Daoy (cell line): ENCODE measurements around the gene ELK1. TPM values are rescaled to one million over a fixed set of nuclear protein-coding genes. Genes with fewer than 3 reads are reported as not detected.
A peak's percentile ranks its signal among the peaks of the same experiment; 100 is the strongest.
"Not testable (repeated sequence)": the region's sequence is repeated elsewhere in the genome, so short reads cannot be mapped to it uniquely, and the experiment has no call there.

Experiments
- DNase-seq: peaks from one replicate; pipeline ENCODE4 v3.0.0-alpha.2; 2015; ENCODE audit warnings: low read depth
- total RNA-seq: library from RNA; depleted of rRNA; stranded (reverse); fragments of >200 nt; shearing (Covaris generic); gene quantifications from 2 replicates; pipeline ENCODE4 v1.2.3, GENCODE V29; 2014; rRNA removed

ELK1 gene, protein sequence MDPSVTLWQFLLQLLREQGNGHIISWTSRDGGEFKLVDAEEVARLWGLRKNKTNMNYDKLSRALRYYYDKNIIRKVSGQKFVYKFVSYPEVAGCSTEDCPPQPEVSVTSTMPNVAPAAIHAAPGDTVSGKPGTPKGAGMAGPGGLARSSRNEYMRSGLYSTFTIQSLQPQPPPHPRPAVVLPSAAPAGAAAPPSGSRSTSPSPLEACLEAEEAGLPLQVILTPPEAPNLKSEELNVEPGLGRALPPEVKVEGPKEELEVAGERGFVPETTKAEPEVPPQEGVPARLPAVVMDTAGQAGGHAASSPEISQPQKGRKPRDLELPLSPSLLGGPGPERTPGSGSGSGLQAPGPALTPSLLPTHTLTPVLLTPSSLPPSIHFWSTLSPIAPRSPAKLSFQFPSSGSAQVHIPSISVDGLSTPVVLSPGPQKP
- total RNA-seq, result 24.9 and 32.2 TPM in 2 replicates

GRCh38 chrX:47650164-47651042 is at the start of gene ELK1:
Gene ELK1, minus strand, starts transcription at chrX:47650563. Its CDS starts 9,122 bp downstream, at chrX:47641441.
- peak; percentile 97 for DNase-seq

- DNase-seq, result no peak
Observed at GRCh38 chrX:47697181-47697580, 46.8 kb upstream of the ELK1 start.

- no peak for DNase-seq
Observed at GRCh38 chrX:47690175-47690574, 39.8 kb upstream of the ELK1 start.

- peak; percentile 5 for DNase-seq
Observed at GRCh38 chrX:47687263-47687662, 36.9 kb upstream of the ELK1 start.

DNA sequence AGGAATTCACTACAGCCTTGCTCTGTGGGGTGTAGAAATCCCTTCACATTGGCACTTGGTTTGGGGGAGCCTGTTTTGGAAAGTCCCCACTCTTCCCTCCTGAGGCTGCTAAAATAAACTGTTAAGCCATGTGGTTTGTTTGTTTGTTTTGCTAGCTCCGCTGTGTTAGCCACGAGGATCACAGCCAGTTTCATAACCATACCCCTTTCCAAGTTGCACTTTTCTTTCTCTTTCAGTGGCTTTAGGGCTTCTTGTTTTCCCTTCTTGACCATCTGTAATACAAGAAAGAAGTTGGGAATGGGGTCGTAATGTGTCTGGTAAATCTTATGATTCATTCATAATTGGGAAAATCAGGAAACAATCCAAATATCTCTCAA is 33.5 kb upstream of the ELK1 start:
- no peak for DNase-seq

DNA sequence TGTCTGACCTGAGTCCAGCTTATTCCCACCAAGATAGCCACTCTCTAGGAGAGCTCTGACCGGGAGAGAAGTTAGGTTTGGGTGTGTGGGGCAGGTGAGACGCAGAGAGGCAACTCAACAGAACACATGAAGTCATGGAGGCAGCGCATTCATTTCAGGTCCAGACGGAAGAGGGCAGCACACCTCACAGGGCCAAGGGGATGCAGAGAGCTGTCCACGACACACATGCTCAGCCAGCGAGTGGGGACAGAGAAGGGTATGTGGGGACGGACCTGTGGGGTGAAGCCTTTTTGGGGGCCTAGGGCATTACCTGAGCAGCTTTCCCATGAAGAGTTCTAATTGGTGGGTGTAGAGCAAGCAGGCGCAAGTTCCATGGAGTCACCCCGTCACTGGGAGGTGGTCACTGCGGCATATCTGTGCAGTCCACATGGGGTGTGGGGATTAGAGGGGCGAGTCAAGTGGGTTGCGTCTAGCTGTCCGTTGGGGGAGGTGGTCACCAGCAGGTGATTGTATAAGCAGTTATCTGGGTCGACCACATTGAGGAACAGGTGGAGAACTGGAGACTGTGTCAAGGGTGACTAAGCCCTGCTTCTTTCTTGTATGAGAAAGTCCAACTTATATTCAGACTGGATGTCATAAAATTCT is 32.9 kb upstream of the ELK1 start:
- no peak for DNase-seq

- not testable (repeated sequence) for DNase-seq
Observed at GRCh38 chrX:47675959-47676859, 25.8 kb upstream of the ELK1 start.

DNA sequence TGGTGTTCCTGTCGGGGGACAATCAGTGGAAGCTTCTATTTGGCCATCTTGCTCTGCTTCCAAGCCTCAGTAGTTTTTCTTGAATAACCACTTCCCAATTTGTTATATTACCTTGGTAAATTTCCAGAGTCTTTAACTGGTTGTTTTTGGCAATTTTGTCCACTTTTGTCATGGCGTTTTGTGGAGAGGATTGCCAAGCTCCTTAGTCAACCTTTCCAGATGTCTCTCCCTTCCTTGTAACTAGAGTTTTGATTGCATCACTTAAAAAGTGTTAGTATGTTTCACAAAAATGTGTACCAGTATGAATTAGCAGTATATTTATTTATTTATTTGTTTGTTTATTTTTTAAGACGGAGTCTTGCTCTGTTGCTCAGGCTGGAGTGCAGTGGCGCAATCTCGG is 24.4 kb upstream of the ELK1 start:
- no peak for DNase-seq

DNA sequence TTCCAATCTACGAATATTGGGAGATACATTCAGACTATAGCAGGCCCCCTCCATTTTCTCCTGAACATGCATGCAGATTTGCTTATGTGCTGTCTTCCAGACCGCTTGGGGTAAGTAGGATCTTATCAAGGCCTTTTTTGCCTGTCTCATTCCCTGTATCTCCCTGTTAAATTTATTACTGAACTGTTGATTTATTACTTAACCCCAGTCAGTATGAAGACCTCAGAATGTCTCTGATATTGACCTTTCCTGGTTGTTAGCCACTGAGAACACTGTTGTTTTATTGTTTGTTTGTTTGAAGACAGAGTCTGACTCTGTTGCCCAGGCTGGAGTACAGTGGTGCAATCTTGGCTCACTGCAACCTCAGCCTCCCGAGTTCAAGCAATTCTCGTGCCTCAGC is 15.4 kb upstream of the ELK1 start:
- not testable (repeated sequence) for DNase-seq

DNA sequence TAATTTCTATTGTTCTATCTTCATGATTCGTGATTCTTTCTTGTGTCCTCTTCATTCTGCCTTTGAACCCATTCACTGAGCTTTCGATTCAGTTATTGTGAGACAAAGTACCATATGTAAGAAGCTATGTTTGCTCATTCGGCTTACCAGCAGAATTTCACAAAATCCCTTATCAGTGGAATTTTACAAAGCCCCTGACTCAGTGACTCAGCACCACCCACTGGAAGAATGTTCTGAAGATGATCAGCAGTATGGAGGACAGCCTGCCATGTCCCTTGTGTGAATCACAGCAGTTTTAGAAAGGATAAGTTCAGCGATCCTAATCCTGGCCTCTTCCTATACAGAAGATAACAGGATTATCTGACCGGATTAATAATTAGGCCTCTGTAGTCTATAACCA is 14.4 kb upstream of the ELK1 start:
- DNase-seq, result no peak

DNA sequence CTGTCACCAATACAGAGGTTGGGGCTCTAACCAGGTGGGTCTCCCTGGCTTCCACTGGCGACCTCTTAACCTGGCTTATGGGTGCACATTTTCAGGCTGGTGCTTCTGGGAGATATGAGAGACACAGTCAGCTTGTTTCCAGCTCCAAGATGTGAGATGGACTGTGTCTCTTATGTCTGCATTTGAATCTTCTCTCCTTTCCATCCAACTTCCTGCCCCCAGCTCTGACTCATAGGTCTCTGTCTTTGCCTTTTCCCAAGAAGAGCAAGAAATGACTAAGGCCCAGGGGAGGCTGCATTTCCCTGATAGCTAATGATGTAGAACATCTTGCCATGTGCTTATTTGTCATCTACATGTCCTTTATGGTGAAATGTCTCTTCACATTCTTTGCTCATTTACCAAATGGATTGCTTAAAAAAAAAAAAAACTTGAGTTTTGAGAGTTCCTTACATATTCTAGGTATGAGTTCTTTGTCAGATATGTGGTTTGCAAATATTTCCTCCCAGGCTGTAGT is 11.8 kb upstream of the ELK1 start:
- peak; percentile 54 for DNase-seq

GRCh38 chrX:47661539-47661938 is 11.2 kb upstream of the ELK1 start:
- DNase-seq, result no peak

DNA sequence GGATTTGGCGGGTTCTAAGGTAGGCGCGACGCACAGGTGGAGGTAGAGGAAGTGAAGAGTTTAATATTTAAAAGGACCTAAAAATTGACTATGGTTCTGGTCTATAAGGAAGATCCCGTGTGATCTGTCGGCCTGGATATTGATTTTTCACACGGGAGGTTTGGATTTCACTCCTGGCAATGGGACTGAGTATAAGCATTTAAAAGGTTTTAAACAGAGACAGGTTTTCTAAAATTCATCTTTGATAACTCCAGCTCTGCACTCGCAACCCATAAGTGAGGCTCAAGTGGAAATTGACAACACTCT is 9.0 kb upstream of the ELK1 start:
- no peak for DNase-seq

DNA sequence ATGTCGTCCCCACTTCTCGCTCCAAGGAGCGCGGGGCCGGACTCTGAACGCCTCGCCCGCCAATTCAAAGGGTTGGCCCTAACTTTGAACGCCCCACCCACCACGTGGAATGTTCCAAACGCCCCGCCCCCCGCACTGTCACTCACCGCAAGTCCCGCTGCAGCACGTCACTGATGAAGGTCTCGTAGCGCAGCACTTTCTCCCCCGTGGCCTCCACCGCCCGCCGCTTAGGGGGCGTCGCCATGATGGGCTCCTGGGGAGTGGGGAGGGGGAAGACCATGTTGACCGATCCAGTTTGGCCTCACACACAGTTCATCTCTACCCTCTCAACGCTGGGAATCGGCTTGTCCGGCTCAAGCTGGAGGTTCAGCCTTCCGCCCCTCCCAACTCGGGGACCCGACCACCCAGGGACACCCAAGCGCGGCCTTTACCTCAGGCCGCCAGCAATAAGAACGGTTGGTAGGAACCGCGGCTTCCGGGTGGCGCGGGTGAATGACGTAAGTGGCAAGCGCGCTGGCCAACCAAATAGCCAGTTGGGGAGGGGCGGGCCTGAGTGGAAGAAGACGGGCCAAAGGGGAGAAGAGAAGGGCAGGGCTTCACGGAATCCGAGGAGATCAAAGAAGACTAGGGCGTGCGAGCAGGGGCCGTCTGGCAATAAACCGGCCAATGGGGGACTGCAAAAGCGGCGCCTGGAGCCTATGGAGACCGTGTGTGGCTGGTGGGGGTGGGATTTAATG is 8.5 kb upstream of the ELK1 start, which contains the start of gene UXT:
Gene UXT (minus strand): TSS at position 497 of the 737 bp plus-strand sequence. CDS start 253 bp downstream, at position 244.
- peak; percentile 93 for DNase-seq

- no peak for DNase-seq
Observed at GRCh38 chrX:47658301-47658683, 7.9 kb upstream of the ELK1 start.

GRCh38 chrX:47651043-47651905 is 911 bp upstream of the ELK1 start:
- no peak for DNase-seq

DNA sequence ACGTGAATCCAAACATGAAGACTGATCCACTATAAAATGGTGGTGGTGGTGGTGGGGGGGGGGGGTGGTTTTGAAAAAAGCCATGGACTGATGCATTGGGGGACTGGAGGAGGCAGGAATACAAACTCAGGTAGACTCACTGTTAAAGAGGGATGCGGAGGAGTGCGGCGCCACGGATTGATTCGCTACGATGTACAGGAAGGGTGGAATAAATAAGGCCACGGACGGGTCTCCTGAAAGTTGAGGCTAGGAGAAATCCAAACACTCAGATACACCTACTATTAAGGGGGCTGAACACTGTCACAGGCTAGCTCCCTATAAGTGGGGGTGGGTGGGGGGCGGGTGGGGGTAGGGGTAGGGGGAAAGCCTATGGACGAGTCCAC is 591 bp downstream of the ELK1 start:
- no peak for DNase-seq

DNA sequence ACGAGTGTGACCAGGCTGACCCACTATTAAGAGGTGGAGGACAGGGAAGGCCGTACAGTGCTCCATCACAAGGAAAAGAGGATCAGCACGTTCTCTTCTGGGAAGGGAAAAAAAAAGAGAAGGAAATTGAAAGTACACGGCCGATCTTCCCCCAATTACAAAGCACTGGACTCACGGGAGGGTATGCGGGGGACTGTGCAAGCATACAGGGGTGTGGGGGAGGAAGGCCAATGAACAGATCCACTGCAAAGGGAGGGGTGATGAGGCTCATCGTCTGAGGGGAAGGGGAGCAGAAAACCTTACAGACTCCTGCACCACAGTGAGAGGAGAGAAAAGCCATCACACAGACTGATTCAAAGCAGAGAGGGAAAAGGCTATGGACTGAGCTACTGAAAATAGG is 1.1 kb downstream of the ELK1 start:
- DNase-seq, result no peak

GRCh38 chrX:47648376-47648775 is 2.0 kb downstream of the ELK1 start:
- no peak for DNase-seq
